Transverse colon (tissue), 4 donors: Measurements from ENCODE around the gene HS3ST4.

Experiments used
- EP300 ChIP-seq: sonication (generic); formaldehyde crosslinking; IDR thresholded peaks from one replicate; pipeline ENCODE4 v1.6.1; 2017; ENCODE audit warnings: antibody characterized with exemption, low read depth
- POLR2A ChIP-seq: fragments of 450-650 bp; IDR thresholded peaks from one replicate; pipeline ENCODE4 v1.6.1; 2016; ENCODE audit warnings: antibody characterized with exemption, mild to moderate bottlenecking, moderate library complexity
- POLR2AphosphoS5 ChIP-seq, 3 donors: sonication (generic); formaldehyde crosslinking; IDR thresholded peaks; one replicate each; pipeline ENCODE4 v1.6.1; 2016; ENCODE audit warnings: antibody characterized with exemption in 3 of 3
- TF ChIP-seq, protein P1 (sequence below), 5 experiments: fragments of 200-600 bp in 3 of 5; fragments of 450-650 bp in 2 of 5; sonication (generic) in 3 of 5; IDR thresholded peaks; 1 replicate in 2 of 5; 2 replicates in 3 of 5; pipeline ENCODE4 v1.5.1; 2016 to 2017; ENCODE audit warnings: antibody characterized with exemption in 5 of 5, inconsistent platforms in 3 of 5, mild to moderate bottlenecking in 2 of 5, moderate library complexity in 1 of 5

DNA sequence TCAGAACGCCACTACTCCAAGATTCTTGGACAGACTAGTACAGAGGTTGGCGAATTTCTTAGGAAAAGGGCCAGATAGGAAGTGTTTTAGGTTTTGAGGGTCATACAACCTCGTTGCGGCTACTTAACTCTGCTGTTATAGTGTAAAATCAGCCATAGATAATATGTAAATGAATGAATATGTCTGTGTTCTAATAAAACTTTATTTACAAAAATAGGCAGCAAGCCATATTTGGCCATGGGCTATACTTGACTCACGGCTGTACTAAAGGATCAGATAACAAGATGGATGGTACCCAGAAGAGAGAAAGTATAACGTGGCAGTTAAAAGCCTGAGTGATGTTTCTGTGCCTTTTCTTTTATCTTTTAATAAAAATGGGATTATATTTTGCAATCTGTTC is 125.5 kb downstream of the HS3ST4 start:
- TF ChIP-seq EP300 (no peak), POLR2AphosphoS5 (IDR thresholded peaks at IDR 0.05) (no peak), POLR2A (no peak)
- TF ChIP-seq, protein P1, sequence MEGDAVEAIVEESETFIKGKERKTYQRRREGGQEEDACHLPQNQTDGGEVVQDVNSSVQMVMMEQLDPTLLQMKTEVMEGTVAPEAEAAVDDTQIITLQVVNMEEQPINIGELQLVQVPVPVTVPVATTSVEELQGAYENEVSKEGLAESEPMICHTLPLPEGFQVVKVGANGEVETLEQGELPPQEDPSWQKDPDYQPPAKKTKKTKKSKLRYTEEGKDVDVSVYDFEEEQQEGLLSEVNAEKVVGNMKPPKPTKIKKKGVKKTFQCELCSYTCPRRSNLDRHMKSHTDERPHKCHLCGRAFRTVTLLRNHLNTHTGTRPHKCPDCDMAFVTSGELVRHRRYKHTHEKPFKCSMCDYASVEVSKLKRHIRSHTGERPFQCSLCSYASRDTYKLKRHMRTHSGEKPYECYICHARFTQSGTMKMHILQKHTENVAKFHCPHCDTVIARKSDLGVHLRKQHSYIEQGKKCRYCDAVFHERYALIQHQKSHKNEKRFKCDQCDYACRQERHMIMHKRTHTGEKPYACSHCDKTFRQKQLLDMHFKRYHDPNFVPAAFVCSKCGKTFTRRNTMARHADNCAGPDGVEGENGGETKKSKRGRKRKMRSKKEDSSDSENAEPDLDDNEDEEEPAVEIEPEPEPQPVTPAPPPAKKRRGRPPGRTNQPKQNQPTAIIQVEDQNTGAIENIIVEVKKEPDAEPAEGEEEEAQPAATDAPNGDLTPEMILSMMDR (IDR thresholded peaks at IDR 0.05), result no peak
